PC-9 (cell line): ENCODE results near the gene PCDHA1. TPM values are rescaled to one million over a fixed set of nuclear protein-coding genes. Genes with fewer than 3 reads are reported as not detected.

Experiments
- BruUV-seq: library from RNA; stranded (reverse); fragments of 400-500 nt; replicated peaks from 2 replicates; lab custom pipeline; 2021; lab: Mats Ljungman, UMichigan
- CTCF ChIA-PET: fragments of 300-600 bp; sonication (Branson Sonifier 250); formaldehyde crosslinking; loops from one replicate; lab custom pipeline; 2022; ENCODE audit warnings: antibody characterized with exemption; lab: Charles Lee
- POLR2A ChIA-PET: fragments of 300-600 bp; sonication (Branson Sonifier 250); formaldehyde crosslinking; loops from one replicate; lab custom pipeline; 2022; ENCODE audit warnings: antibody characterized with exemption; ENCODE audit not compliant: unreplicated experiment; lab: Charles Lee
- DNase-seq, 2 experiments: peaks; one replicate each; pipeline versions ENCODE4 v3.0.0 to v3.0.0-alpha.2; 2015 to 2022; ENCODE audit warnings: mixed read lengths in 1 of 2
- H2AFZ ChIP-seq: fragments of 200-600 bp; sonication (generic); 2 replicates; pipeline ENCODE4 v1.8.1; 2017; ENCODE audit warnings: antibody characterized with exemption
- H3F3A ChIP-seq: fragments of 200-600 bp; sonication (generic); 2 replicates; pipeline ENCODE4 v1.8.1; 2017; ENCODE audit warnings: antibody characterized with exemption, mild to moderate bottlenecking, low read depth; ENCODE audit not compliant: insufficient read depth
- H3K27ac ChIP-seq: fragments of 200-600 bp; sonication (generic); 2 replicates; pipeline ENCODE4 v1.6.1; 2016; ENCODE audit warnings: mixed run types
- H3K27me3 ChIP-seq: fragments of 200-600 bp; sonication (generic); 2 replicates; pipeline ENCODE4 v1.6.1; 2016; ENCODE audit warnings: low read depth, mixed run types; ENCODE audit not compliant: insufficient read depth
- H3K36me3 ChIP-seq: fragments of 200-600 bp; sonication (generic); 2 replicates; pipeline ENCODE4 v1.6.1; 2016; ENCODE audit warnings: low read depth, mixed run types
- H3K4me1 ChIP-seq: fragments of 200-600 bp; sonication (generic); replicated peaks from 2 replicates; pipeline ENCODE4 v1.6.1; 2016; ENCODE audit warnings: mixed run types; ENCODE audit not compliant: insufficient read depth
- H3K4me2 ChIP-seq: fragments of 200-600 bp; sonication (generic); 2 replicates; pipeline ENCODE4 v1.6.1; 2017; ENCODE audit warnings: mixed run types
- H3K4me3 ChIP-seq: fragments of 200-600 bp; sonication (generic); 2 replicates; pipeline ENCODE4 v1.6.1; 2016; ENCODE audit warnings: mixed run types
- H3K79me2 ChIP-seq: fragments of 200-600 bp; sonication (generic); 2 replicates; pipeline ENCODE4 v1.6.1; 2017; ENCODE audit warnings: low read depth, mixed run types
- H3K9me2 ChIP-seq: fragments of 200-600 bp; sonication (generic); 2 replicates; pipeline ENCODE4 v1.8.1; 2017; ENCODE audit warnings: mild to moderate bottlenecking; ENCODE audit not compliant: insufficient read depth
- H3K9me3 ChIP-seq: fragments of 200-600 bp; sonication (generic); 2 replicates; pipeline ENCODE4 v1.8.1; 2016; ENCODE audit warnings: low read depth; ENCODE audit not compliant: insufficient read depth
- H4K20me1 ChIP-seq: fragments of 200-600 bp; sonication (generic); 2 replicates; pipeline ENCODE4 v1.8.1; 2017; ENCODE audit not compliant: insufficient read depth
- CTCF ChIP-seq: fragments of 200-600 bp; sonication (generic); conservative IDR thresholded peaks from 2 replicates; pipeline ENCODE4 v1.6.1; 2017; ENCODE audit warnings: mixed run types, antibody characterized with exemption, mild to moderate bottlenecking, moderate library complexity
- EZH2 ChIP-seq: fragments of 200-600 bp; sonication (generic); IDR thresholded peaks from 2 replicates; pipeline ENCODE4 v1.8.0; 2017; ENCODE audit warnings: antibody characterized with exemption, low read depth
- intact Hi-C: fragments of 100-400 bp; cut with micrococcal nuclease; formaldehyde crosslinking; loops from one replicate; pipeline ENCODE4 v1.10.0; 2022; ENCODE audit not compliant: unreplicated experiment
- total RNA-seq: library from RNA; stranded (reverse); gene quantifications from 2 replicates; pipeline ENCODE4 v1.2.3, GENCODE V29; 2021

Gene PCDHA1
- total RNA-seq, 1 experiment from 2014 or later = not detected

DNA sequence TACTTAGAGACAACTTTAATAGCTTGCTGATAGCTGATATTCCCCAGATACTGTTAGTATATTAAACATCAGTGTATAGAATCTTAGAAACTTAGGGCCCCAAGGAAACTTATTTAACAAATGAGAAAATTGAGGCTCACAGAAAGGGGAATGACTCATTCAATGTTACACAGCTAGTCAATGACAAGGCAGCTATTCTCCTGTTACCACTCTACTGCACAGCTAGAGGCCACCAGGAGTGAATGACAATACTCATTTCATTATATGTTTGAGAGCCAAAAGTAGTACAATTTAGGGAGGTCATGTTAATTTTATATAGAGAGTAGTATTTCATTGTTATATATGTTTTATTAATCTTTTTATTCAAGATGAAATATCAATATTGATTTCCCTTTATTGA lies 232.0 kb downstream of the PCDHA1 start:
- ChIA-PET POLR2A (interaction anchor here (0.6 kb wide), 1 partner anchor 65 kb away, joined by 7 read pairs; no protein-coding TSS in a partner anchor), CTCF (no interaction called here)
- no peak overlapping the region for H2AFZ ChIP-seq
- no peak overlapping the region for H3K4me2 ChIP-seq
- no TSS peak for BruUV-seq
- intact Hi-C loops = no loop called here
- no peaks in the 10 kb centered on the region for H4K20me1 ChIP-seq
- H3K4me3 ChIP-seq = no peak overlapping the region
- H3K36me3 ChIP-seq = no peaks in the 10 kb centered on the region
- TF ChIP-seq CTCF (no peak), EZH2 (no peak)
- no peaks in the 10 kb centered on the region for H3K9me3 ChIP-seq
- DNase-seq = no peak
- H3F3A ChIP-seq = no peaks in the 10 kb centered on the region
- no peaks in the 10 kb centered on the region for H3K27me3 ChIP-seq
- no peak overlapping the region for H3K27ac ChIP-seq
- no peaks in the 10 kb centered on the region for H3K4me1 ChIP-seq
- no peaks in the 10 kb centered on the region for H3K9me2 ChIP-seq
- H3K79me2 ChIP-seq = no peaks in the 10 kb centered on the region

DNA sequence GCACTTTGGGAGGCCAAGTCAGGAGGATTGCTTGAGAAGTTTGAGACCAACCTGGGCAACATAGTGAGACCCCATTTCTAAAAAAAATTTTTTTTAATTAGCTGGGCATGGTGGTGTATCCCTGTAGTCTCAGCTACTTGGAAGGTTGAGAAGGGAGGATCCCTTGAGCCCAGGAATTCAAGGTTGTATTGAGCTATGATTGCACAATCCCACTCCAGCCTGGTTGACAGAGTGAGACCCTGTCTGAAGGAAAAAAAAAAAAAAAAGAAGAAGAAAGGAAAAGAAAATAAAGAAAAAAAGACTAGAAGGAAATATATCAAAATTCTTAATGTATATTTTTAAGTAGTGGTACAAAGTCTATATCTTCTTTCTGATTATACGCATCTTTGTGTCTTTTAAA lies 236.4 kb downstream of the PCDHA1 start:
- no peak for DNase-seq
- Histone ChIP-seq H3K27ac (no peak overlapping the region), H3K27me3 (no peaks in the 10 kb centered on the region), H3K9me3 (no peaks in the 10 kb centered on the region), H3K79me2 (no peaks in the 10 kb centered on the region), H3K36me3 (no peaks in the 10 kb centered on the region), H3F3A (no peaks in the 10 kb centered on the region), H4K20me1 (no peaks in the 10 kb centered on the region), H2AFZ (no peak overlapping the region), H3K4me3 (no peak overlapping the region), H3K9me2 (no peaks in the 10 kb centered on the region), H3K4me1 (no peaks in the 10 kb centered on the region), H3K4me2 (no peak overlapping the region)
- POLR2A ChIA-PET = no interaction called here
- BruUV-seq = no TSS peak
- CTCF ChIA-PET = no interaction called here
- no peak for TF ChIP-seq CTCF
- no peak for TF ChIP-seq EZH2
- intact Hi-C loops = no loop called here

DNA sequence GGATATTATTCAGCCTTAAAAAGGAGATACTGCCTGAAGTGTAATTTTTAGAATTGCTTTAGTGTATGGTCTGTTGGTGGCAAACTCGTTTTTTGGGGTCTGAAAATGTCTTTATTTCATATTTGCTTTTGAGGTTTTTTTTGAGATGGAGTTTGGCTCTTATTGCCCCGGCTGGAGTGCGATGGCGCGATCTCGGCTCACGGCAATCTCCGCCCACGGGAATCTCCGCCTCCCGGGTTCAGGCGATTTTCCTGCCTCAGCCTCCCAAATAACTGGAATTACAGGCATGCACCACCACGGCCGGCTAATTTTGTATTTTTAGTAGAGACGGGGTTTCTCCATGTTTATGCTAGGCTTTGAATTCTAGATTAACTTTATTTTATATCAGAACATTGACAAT lies 245.1 kb downstream of the PCDHA1 start:
- H3K79me2 ChIP-seq = no peaks in the 10 kb centered on the region
- H3K27ac ChIP-seq = no peak overlapping the region
- TF ChIP-seq EZH2 (no peak), CTCF (no peak)
- POLR2A ChIA-PET = no interaction called here
- no peaks in the 10 kb centered on the region for H3F3A ChIP-seq
- no peaks in the 10 kb centered on the region for H3K4me1 ChIP-seq
- no peak overlapping the region for H3K4me2 ChIP-seq
- H3K36me3 ChIP-seq = no peaks in the 10 kb centered on the region
- intact Hi-C loops = no loop called here
- no peak overlapping the region for H3K4me3 ChIP-seq
- CTCF ChIA-PET = no interaction called here
- H3K27me3 ChIP-seq = no peaks in the 10 kb centered on the region
- H2AFZ ChIP-seq = no peak overlapping the region
- H4K20me1 ChIP-seq = no peaks in the 10 kb centered on the region
- H3K9me2 ChIP-seq = no peaks in the 10 kb centered on the region
- BruUV-seq = no TSS peak
- no peak for DNase-seq
- H3K9me3 ChIP-seq = no peaks in the 10 kb centered on the region
